Lung (tissue), 12 donors: Measurements from ENCODE around the gene MYH16. TPM values are rescaled to one million over a fixed set of nuclear protein-coding genes. Genes with fewer than 3 reads are reported as not detected.
"Not testable (repeated sequence)": the region's sequence is repeated elsewhere in the genome, so short reads cannot be mapped to it uniquely, and the experiment has no call there.

Source experiments
- ATAC-seq: fragments of 200-7000 bp; cut with Tn5 transposase; one replicate; pipeline ENCODE4 v1.9.1; 2020; ENCODE audit warnings: moderate number of reproducible peaks; ENCODE audit not compliant: insufficient read depth, low FRiP score
- DNase-seq, 3 donors: peaks; one replicate each; pipeline ENCODE4 v3.0.0-alpha.2; 2013 to 2017
- H3K27ac ChIP-seq, 2 donors: one replicate each; pipeline ENCODE4 v1.5.1; 2013; ENCODE audit warnings: mild to moderate bottlenecking in 2 of 2, moderate library complexity in 2 of 2, control low read depth in 1 of 2, inconsistent platforms in 1 of 2, low read depth in 1 of 2, low read length in 1 of 2
- H3K27me3 ChIP-seq, 3 donors: one replicate each; pipeline ENCODE4 v1.5.1; 2013; ENCODE audit warnings: low read length in 2 of 3; ENCODE audit not compliant: control insufficient read depth in 3 of 3, insufficient read depth in 3 of 3
- H3K36me3 ChIP-seq, 4 donors: one replicate each; pipeline ENCODE4 v1.5.1; 2013; ENCODE audit warnings: low read length in 4 of 4, mild to moderate bottlenecking in 1 of 4, moderate library complexity in 1 of 4; ENCODE audit not compliant: control insufficient read depth in 4 of 4, insufficient read depth in 4 of 4
- H3K4me1 ChIP-seq, 5 donors: one replicate each; pipeline ENCODE4 v1.5.1; 2013; ENCODE audit warnings: low read length in 5 of 5, mild to moderate bottlenecking in 2 of 5, moderate library complexity in 1 of 5; ENCODE audit not compliant: control insufficient read depth in 5 of 5, insufficient read depth in 5 of 5
- H3K4me3 ChIP-seq: one replicate; pipeline ENCODE4 v1.5.1; 2013; ENCODE audit warnings: mild to moderate bottlenecking, control low read depth, moderate library complexity
- H3K9ac ChIP-seq, 2 donors: one replicate each; pipeline ENCODE4 v1.5.1; 2013; ENCODE audit warnings: low read length in 2 of 2, control low read depth in 1 of 2; ENCODE audit not compliant: insufficient read depth in 1 of 2
- H3K9me3 ChIP-seq, 4 donors: one replicate each; pipeline ENCODE4 v1.5.1; 2013; ENCODE audit warnings: low read length in 3 of 4, mild to moderate bottlenecking in 1 of 4, moderate library complexity in 1 of 4; ENCODE audit not compliant: control insufficient read depth in 4 of 4, insufficient read depth in 3 of 4
- CTCF ChIP-seq: IDR thresholded peaks from 2 replicates; pipeline ENCODE4 v1.5.1; 2012; ENCODE audit warnings: mild to moderate bottlenecking; ENCODE audit errors: control extremely low read depth, extremely low read depth
- WGBS, 2 donors: extraction: QIAGEN DNeasy Blood & Tissue Kit; methylation state at CpG; one replicate each; pipeline ENCODE4 v1.1.7; 2013; 5-methylcytosine and 5-hydroxymethylcytosine counted together
- polyA plus RNA-seq, 2 donors: library from polyadenylated mRNA; stranded (reverse); fragments of 200-250 nt; gene quantifications; one replicate each; pipeline ENCODE4 v1.2.1, GENCODE V29; 2013
- total RNA-seq, 2 donors: library from RNA; depleted of rRNA in 1 of 2; stranded (reverse); fragments of >200 nt in 1 of 2; gene quantifications; one replicate each; pipeline ENCODE4 v1.2.1, GENCODE V29; 2014 to 2021
- donor health status: control.
- donor health status: control.
- donor health status: Bipolar disorder and iron deficiency.
- donor health status: healthy.
- donor health status: DM: yes; HTN: yes; CAD: no.

The MYH16 gene
- total and polyA plus RNA-seq, 4 donors: 0.04 to 0.07 TPM; not detected in 2

- H3K27ac ChIP-seq: no peak overlapping the region
- ATAC-seq: no peak
- no peaks in the 10 kb centered on the region for H3K27me3 ChIP-seq
- H3K36me3 ChIP-seq: no peaks in the 10 kb centered on the region
- no peak for TF ChIP-seq CTCF
- H3K4me3 ChIP-seq: no peak overlapping the region
- no peak overlapping the region for H3K9ac ChIP-seq
- H3K4me1 ChIP-seq: no peaks in the 10 kb centered on the region
- DNase-seq: no peak
- 74 to 90% methylated on average over 7 of the region's 7 CpGs for WGBS, 2 donors
- peaks cover 0 to 5% (median 1%) of the 10 kb centered on the region in 4 donors for H3K9me3 ChIP-seq
Observed at GRCh38 chr7:99314504-99314903, 41.9 kb downstream of the MYH16 start.

GRCh38 chr7:99320371-99320770 lies 47.7 kb downstream of the MYH16 start:
- no peak for DNase-seq
- no peak for ATAC-seq
- Histone ChIP-seq H3K4me1 (peaks cover 0 to 8% (median 0%) of the 10 kb centered on the region in 5 donors), H3K27me3 (no peaks in the 10 kb centered on the region), H3K9me3 (no peaks in the 10 kb centered on the region), H3K36me3 (no peaks in the 10 kb centered on the region), H3K4me3 (no peak overlapping the region), H3K9ac (no peak overlapping the region), H3K27ac (no peak overlapping the region)
- 70 to 77% methylated on average over 4 of the region's 4 CpGs for WGBS, 2 donors
- TF ChIP-seq CTCF: no peak

GRCh38 chr7:99322659-99323058 lies 50.0 kb downstream of the MYH16 start:
- H3K4me1 ChIP-seq: peaks cover 0 to 18% (median 5%) of the 10 kb centered on the region in 5 donors
- not testable (repeated sequence) for ATAC-seq, H3K36me3 ChIP-seq, H3K4me3 ChIP-seq, DNase-seq, H3K9ac ChIP-seq, H3K9me3 ChIP-seq, H3K27ac ChIP-seq, H3K27me3 ChIP-seq
- WGBS, 2 donors: 93 to 97% methylated on average over 6 of the region's 6 CpGs

- Histone ChIP-seq H3K9ac (no peak overlapping the region), H3K4me3 (no peak overlapping the region), H3K27ac (no peak overlapping the region), H3K36me3 (peaks cover 0 to 1% (median 0%) of the 10 kb centered on the region in 4 donors), H3K9me3 (no peaks in the 10 kb centered on the region), H3K4me1 (peaks cover 0 to 19% (median 10%) of the 10 kb centered on the region in 5 donors), H3K27me3 (no peaks in the 10 kb centered on the region)
- no peak for TF ChIP-seq CTCF
- DNase-seq (no peak), ATAC-seq (no peak)
- 96 to 98% methylated on average over 14 of the region's 14 CpGs for WGBS, 2 donors
Observed at GRCh38 chr7:99324559-99324958, 51.9 kb downstream of the MYH16 start.
